B cell (primary cell): ENCODE data around the gene OR2M3. TPM values are rescaled to one million over a fixed set of nuclear protein-coding genes. Genes with fewer than 3 reads are reported as not detected.

Experiments used
- ATAC-seq: fragments of 200-7000 bp; cut with Tn5 transposase; one replicate; pipeline ENCODE4 v1.10.0; 2021; ENCODE audit warnings: low read depth, mild to moderate bottlenecking, moderate number of reproducible peaks, moderate library complexity
- CTCF ChIA-PET: fragments of 350-600 bp; sonication (Branson Sonifier 250); formaldehyde crosslinking; loops from one replicate; lab custom pipeline; 2021; ENCODE audit warnings: antibody characterized with exemption, inconsistent platforms; lab: Charles Lee
- POLR2A ChIA-PET: fragments of 350-600 bp; sonication (Branson Sonifier 250); formaldehyde crosslinking; loops from one replicate; lab custom pipeline; 2021; ENCODE audit warnings: antibody characterized with exemption; lab: Charles Lee
- DNase-seq: peaks from one replicate; pipeline ENCODE4 v3.0.0; 2013
- H2AFZ ChIP-seq: 2 replicates; pipeline ENCODE4 v1.6.1; 2012; ENCODE audit warnings: mild to moderate bottlenecking, low read depth, low read length; ENCODE audit not compliant: insufficient read depth, poor library complexity, severe bottlenecking
- H3K27ac ChIP-seq, 2 donors: 1 replicate in 1 of 2; 2 replicates in 1 of 2; pipeline ENCODE4 v1.5.1; 2012 to 2013; ENCODE audit warnings: low read length in 2 of 2, mild to moderate bottlenecking in 2 of 2, moderate library complexity in 1 of 2
- H3K27me3 ChIP-seq, 4 experiments: fragments of 200-600 bp in 1 of 4; sonication (generic) in 1 of 4; replicated peaks in 1 of 4; 1 replicate in 2 of 4; 2 replicates in 2 of 4; pipeline versions ENCODE4 v1.6.1 to v1.7.0; 2013 to 2016; ENCODE audit warnings: low read length in 3 of 4, mild to moderate bottlenecking in 2 of 4, mixed read lengths in 1 of 4, moderate library complexity in 1 of 4; ENCODE audit not compliant: insufficient read depth in 4 of 4, control insufficient read depth in 3 of 4; ENCODE audit errors: control extremely low read depth in 1 of 4
- H3K36me3 ChIP-seq, 2 experiments: replicated peaks in 1 of 2; 1 replicate in 1 of 2; 2 replicates in 1 of 2; pipeline versions ENCODE4 v1.6.1 to v1.7.1; 2013; ENCODE audit warnings: low read length in 1 of 2; ENCODE audit not compliant: insufficient read depth in 2 of 2, control insufficient read depth in 1 of 2; ENCODE audit errors: control extremely low read depth in 1 of 2, extremely low read depth in 1 of 2
- H3K4me1 ChIP-seq, 2 donors: fragments of 200-600 bp in 1 of 2; sonication (generic) in 1 of 2; 1 replicate in 1 of 2; 2 replicates in 1 of 2; pipeline versions ENCODE4 v1.5.1 to v1.6.1; 2013 to 2017; ENCODE audit warnings: low read length in 2 of 2; ENCODE audit not compliant: control insufficient read depth in 2 of 2, insufficient read depth in 2 of 2
- H3K4me2 ChIP-seq: replicated peaks from 2 replicates; pipeline ENCODE3; 2012; ENCODE audit warnings: mild to moderate bottlenecking, low read depth, low read length; ENCODE audit not compliant: poor library complexity, severe bottlenecking
- H3K4me3 ChIP-seq, 5 experiments: fragments of 200-600 bp in 1 of 5; sonication (generic) in 1 of 5; 1 replicate in 3 of 5; 2 replicates in 2 of 5; pipeline versions ENCODE4 v1.5.1 to v1.7.0; 2011 to 2016; ENCODE audit warnings: low read length in 4 of 5, mild to moderate bottlenecking in 4 of 5, low read depth in 2 of 5, control low read depth in 1 of 5, moderate library complexity in 1 of 5; ENCODE audit not compliant: insufficient read depth in 1 of 5; ENCODE audit errors: control extremely low read depth in 1 of 5, extremely low read depth in 1 of 5
- H3K79me2 ChIP-seq: fragments of 200-600 bp; sonication (generic); one replicate; pipeline ENCODE4 v1.6.0; 2016; ENCODE audit warnings: low read length; ENCODE audit not compliant: control insufficient read depth, insufficient read depth
- H3K9ac ChIP-seq: fragments of 200-600 bp; sonication (generic); 2 replicates; pipeline ENCODE4 v1.6.1; 2017; ENCODE audit warnings: mild to moderate bottlenecking, low read length, moderate library complexity
- H3K9me3 ChIP-seq, 3 donors: one replicate each; pipeline versions ENCODE4 v1.6.1 to v1.7.1; 2013; ENCODE audit warnings: low read length in 2 of 3; ENCODE audit not compliant: control insufficient read depth in 2 of 3, insufficient read depth in 1 of 3; ENCODE audit errors: control extremely low read depth in 1 of 3
- H4K20me1 ChIP-seq: 2 replicates; pipeline ENCODE4 v1.6.0; 2012; ENCODE audit warnings: mild to moderate bottlenecking, low read length; ENCODE audit not compliant: insufficient read depth, control insufficient read depth, poor library complexity, severe bottlenecking
- H3K27ac Mint-ChIP-seq: one replicate; pipeline ENCODE4 v1.8.0; 2021; ENCODE audit warnings: mixed read lengths
- H3K27me3 Mint-ChIP-seq: one replicate; pipeline ENCODE4 v1.8.0; 2021; ENCODE audit warnings: mixed read lengths
- H3K4me1 Mint-ChIP-seq: one replicate; pipeline ENCODE4 v1.8.0; 2021; ENCODE audit warnings: mixed read lengths
- H3K4me3 Mint-ChIP-seq: one replicate; pipeline ENCODE4 v1.8.0; 2021; ENCODE audit warnings: mixed read lengths
- H3K9me3 Mint-ChIP-seq: one replicate; pipeline ENCODE4 v1.8.0; 2022; ENCODE audit warnings: mixed read lengths; ENCODE audit not compliant: insufficient read depth
- CTCF ChIP-seq: fragments of 200-600 bp; IDR thresholded peaks from one replicate; pipeline ENCODE4 v1.8.0; 2022; ENCODE audit warnings: antibody characterized with exemption, mild to moderate bottlenecking
- EZH2 ChIP-seq: IDR thresholded peaks from 2 replicates; pipeline ENCODE4 v1.6.1; 2012; ENCODE audit warnings: borderline replicate concordance, low read depth, mild to moderate bottlenecking, moderate library complexity, low read length; ENCODE audit not compliant: insufficient read depth, poor library complexity, severe bottlenecking
- WGBS: methylation state at CpG from one replicate; pipeline ENCODE4 v1.1.5; 2013; ENCODE audit warnings: missing lambda C conversion rate; ENCODE audit not compliant: insufficient coverage; 5-methylcytosine and 5-hydroxymethylcytosine counted together
- intact Hi-C: fragments of 100-400 bp; cut with micrococcal nuclease; formaldehyde crosslinking; loops from one replicate; pipeline ENCODE4 v1.10.0; 2022
- polyA plus RNA-seq: library from polyadenylated mRNA; depleted of rRNA; stranded (reverse); fragments of >200 nt; gene quantifications from 2 replicates; pipeline ENCODE4 v1.2.3, GENCODE V29; 2012
- total RNA-seq, 2 donors: library from RNA; stranded (reverse); fragments of 120-200 nt in 1 of 2; gene quantifications; 1 replicate in 1 of 2; 2 replicates in 1 of 2; pipeline versions ENCODE4 v1.2.3 to v1.2.4, GENCODE V29; 2013 to 2022

The OR2M3 gene
- total and polyA plus RNA-seq, 2 donors (not counting 1 experiment from before 2014, with no cell fraction given) = not detected

- Histone ChIP-seq H3K79me2 (no peaks in the 10 kb centered on the region), H3K36me3 (no peaks in the 10 kb centered on the region), H3K27me3 (no peaks in the 10 kb centered on the region), H3K27ac (no peak overlapping the region), H3K4me1 (no peaks in the 10 kb centered on the region), H3K9me3 (peaks cover 0 to 4% (median 0%) of the 10 kb centered on the region in 3 donors), H2AFZ (no peak overlapping the region), H3K4me3 (no peak overlapping the region), H3K4me2 (no peak overlapping the region), H4K20me1 (no peaks in the 10 kb centered on the region), H3K9ac (no peak overlapping the region)
- no peak overlapping the region for H3K27ac Mint-ChIP-seq
- DNase-seq (no peak), ATAC-seq (no peak)
- H3K27me3 Mint-ChIP-seq = no peaks in the 10 kb centered on the region
- H3K4me3 Mint-ChIP-seq = no peak overlapping the region
- peaks cover 6% of the 10 kb centered on the region for H3K9me3 Mint-ChIP-seq
- intact Hi-C loops = no loop called here
- no peak for TF ChIP-seq CTCF
- no peak for TF ChIP-seq EZH2
- ChIA-PET CTCF (no interaction called here), POLR2A (no interaction called here)
- 50% methylated on average over 2 of the region's 3 CpGs for WGBS
- H3K4me1 Mint-ChIP-seq = no peaks in the 10 kb centered on the region
Observed at GRCh38 chr1:248187363-248187762, 9.7 kb upstream of the OR2M3 start.

- no peaks in the 10 kb centered on the region for H3K36me3 ChIP-seq
- H4K20me1 ChIP-seq = no peaks in the 10 kb centered on the region
- no peak overlapping the region for H3K4me2 ChIP-seq
- no peaks in the 10 kb centered on the region for H3K27me3 Mint-ChIP-seq
- no peak overlapping the region for H3K27ac Mint-ChIP-seq
- no peaks in the 10 kb centered on the region for H3K27me3 ChIP-seq
- POLR2A ChIA-PET = no interaction called here
- H3K79me2 ChIP-seq = no peaks in the 10 kb centered on the region
- no peak overlapping the region for H3K9ac ChIP-seq
- DNase-seq (no peak), ATAC-seq (no peak)
- H3K9me3 Mint-ChIP-seq = peaks cover 6% of the 10 kb centered on the region
- 77% methylated on average over 10 of the region's 11 CpGs for WGBS
- CTCF ChIA-PET = no interaction called here
- intact Hi-C loops = no loop called here
- H3K4me1 ChIP-seq = no peaks in the 10 kb centered on the region
- no peak overlapping the region for H3K4me3 Mint-ChIP-seq
- H3K4me3 ChIP-seq = no peak overlapping the region
- H3K9me3 ChIP-seq = peaks cover 0 to 4% (median 4%) of the 10 kb centered on the region in 3 donors
- no peak overlapping the region for H3K27ac ChIP-seq
- no peak overlapping the region for H2AFZ ChIP-seq
- no peaks in the 10 kb centered on the region for H3K4me1 Mint-ChIP-seq
- TF ChIP-seq EZH2 (no peak), CTCF (no peak)
Observed at GRCh38 chr1:248189026-248189425, 8.0 kb upstream of the OR2M3 start.
